Stimulated activated CD8-positive, alpha-beta memory T cell treated with anti-CD3 and anti-CD28 coated beads, Interleukin-4, amount 100 ng/mL, for 24 hours (primary cell): ENCODE measurements around the gene WNT9A.

Source experiments
- DNase-seq: peaks from one replicate; pipeline ENCODE4 v3.0.0-alpha.2; 2020; ENCODE audit warnings: low read depth

The WNT9A gene

GRCh38 chr1:227924168-227924832, 23.4 kb downstream of the WNT9A start:
- no peak for DNase-seq

GRCh38 chr1:227923353-227924167, 24.2 kb downstream of the WNT9A start:
- DNase-seq = no peak

DNA sequence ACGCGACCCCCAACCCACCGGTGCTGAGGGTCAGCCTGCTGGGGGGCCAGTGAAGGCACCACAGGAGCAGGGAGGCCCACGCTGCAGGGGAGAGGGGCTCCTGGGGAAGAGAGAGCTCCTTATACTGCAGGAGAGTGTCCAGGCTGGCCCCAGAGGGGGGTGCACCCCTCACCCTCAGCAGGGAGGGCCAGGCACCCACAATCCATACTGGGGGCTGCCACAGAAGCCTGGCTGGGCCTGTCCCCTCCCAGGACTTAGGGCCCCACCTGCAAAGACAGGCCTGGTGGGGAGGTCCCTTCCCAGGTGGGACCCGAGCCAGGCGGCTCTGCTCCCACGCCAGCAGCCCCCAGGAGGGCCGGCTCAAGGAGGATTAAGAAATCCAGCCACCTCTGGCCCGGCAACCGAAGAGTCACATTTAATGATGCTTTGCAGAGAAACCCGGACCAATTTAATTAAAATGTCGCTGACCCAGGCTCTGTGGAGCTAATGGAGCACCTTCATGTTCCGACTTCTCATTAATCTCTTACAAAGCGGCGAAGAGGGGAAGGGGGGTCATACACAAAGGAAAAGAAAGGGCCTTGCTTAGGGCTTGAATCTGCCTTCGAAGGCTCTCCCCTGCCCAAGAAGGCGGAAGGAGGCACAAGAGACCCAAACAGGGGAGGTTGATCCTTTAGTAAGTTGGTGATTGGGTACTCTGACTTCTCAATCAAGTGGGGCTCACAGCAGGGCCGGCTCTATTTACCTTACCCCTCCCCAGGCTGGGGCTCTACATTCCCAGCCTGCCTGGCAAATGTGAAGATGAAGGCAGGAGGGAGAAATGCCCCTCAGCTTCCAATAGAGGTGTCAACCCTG, 25.0 kb downstream of the WNT9A start:
- no peak for DNase-seq

GRCh38 chr1:227921461-227922185, 26.1 kb downstream of the WNT9A start:
- DNase-seq = no peak

- no peak for DNase-seq
Observed at GRCh38 chr1:227920896-227921295, 26.8 kb downstream of the WNT9A start.

- DNase-seq = no peak
Observed at GRCh38 chr1:227920426-227920825, 27.3 kb downstream of the WNT9A start.

GRCh38 chr1:227919906-227920305, 27.8 kb downstream of the WNT9A start:
- DNase-seq = no peak

GRCh38 chr1:227918736-227919135, 29.0 kb downstream of the WNT9A start:
- DNase-seq = no peak

DNA sequence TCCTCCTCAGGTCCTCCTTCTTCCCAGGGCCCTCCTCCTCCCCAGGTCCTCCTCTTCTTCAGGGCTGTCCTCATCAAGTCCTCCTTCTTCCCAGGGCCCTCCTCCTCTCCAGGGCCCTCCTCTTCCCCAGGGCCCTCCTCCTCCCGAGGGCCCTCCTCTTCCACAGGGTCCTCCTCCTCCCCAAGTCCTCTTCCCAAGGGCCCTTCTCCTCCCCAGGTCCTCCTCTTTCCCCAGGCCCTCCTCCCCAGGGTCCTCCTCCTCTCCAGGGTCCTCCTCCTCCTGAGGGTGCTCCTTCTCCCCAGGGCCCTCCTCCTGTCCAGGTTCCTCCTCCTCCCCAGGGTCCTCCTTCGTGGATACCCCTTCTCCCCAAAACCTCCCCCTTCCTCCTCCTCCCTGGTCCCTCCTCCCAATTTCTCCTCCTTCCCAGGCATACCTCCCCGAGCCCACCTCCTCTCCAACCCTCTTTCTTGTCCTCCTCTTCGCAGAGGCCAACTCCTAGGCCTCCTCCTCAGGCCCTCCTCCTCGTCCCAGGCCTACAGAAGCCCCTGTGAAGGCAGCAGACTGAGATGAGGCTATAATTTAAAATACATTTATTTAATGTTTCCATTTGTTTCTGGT, 29.5 kb downstream of the WNT9A start:
- DNase-seq = no peak

DNA sequence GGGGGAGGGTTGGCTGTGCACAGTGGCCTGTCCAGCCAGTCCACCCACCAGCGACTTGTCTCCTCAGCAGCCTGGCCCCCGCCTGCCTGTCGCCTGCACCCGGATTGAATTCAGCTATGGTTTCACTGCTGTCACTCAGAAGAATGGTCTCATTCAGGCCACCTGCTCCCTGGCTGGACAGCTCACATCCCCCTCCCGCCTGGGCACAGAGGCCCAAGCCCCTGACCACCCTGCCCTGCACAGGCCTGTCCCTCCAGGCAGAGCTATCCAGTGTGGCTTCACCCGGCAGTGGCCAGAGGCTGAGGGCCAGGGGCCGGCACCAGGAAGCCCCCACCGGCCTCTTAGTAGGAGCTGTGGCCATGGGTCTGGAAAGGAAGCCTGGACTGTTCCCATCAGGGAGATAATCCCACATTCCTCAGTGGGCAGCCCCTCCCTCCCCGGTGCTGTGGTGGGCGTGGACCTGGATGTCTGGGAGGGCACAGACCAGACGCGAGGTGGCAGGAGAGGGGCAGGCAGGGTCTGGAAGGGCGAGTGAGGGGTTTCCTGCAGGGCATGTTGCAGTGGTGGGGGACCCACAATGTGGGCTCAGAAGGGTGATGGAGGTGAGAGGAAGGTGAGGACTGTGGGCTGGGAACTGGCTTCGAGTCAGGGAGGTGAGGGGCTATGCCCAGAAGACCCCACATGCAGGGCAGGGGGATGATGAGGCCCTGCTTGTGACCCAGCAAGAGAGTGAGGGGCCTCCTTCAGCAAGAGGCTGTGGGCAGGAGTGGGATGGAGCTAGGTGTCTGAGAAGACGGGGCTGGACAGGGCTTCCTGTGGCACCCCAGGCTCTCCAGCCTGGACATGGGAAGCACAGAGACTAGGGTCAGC, 30.4 kb downstream of the WNT9A start:
- no peak for DNase-seq

- DNase-seq = no peak
Observed at GRCh38 chr1:227916655-227917054, 31.1 kb downstream of the WNT9A start.

GRCh38 chr1:227915564-227916553, 31.9 kb downstream of the WNT9A start:
- DNase-seq = no peak

GRCh38 chr1:227914801-227915563, 32.8 kb downstream of the WNT9A start:
- DNase-seq = no peak

DNA sequence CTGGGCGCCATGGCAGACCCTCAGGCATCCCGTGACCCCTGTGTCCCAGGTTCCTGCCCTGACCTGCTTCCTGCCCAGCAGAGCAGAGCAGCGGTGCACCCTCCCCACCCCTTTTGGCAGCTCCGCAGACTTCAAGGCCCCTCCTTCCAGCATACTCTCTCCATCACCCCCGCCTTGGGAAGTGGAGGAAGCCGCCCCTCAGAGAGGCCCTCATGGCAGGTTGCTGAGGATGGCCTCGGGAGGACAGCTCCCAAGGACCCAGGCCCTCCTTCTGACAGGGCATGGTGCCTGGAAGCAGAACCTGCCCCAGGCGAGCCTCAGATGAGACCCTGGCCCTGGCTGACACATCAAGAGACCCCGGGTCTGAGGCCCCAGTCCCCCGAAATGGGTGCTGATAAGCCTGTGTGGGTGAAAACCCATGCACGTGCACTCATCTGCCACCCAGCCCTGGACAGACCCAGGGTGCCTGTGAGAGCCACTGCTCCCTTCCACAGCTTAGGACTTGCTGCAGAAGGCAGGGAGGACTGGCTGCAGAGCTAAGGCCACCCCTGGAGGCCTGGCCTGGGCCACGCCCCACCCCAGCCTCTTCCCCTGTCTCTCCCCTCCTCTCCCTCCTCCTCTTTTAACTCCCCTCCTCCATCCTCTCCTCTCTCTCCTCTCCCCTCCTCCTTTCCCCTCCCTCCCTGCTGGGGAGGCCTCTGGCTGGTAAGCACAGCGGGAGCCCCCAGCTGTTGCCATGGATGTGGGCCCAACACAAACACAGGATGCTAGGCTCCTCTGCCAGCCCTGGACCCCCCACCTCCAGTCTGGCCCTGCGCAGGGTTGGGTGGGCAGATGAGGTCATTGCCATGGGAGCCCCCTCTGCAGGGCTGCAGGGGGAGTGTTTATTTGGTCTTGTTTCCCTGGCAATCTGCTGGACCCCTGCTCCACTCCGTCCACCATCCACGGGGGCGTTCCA, 33.7 kb downstream of the WNT9A start:
- no peak for DNase-seq

DNA sequence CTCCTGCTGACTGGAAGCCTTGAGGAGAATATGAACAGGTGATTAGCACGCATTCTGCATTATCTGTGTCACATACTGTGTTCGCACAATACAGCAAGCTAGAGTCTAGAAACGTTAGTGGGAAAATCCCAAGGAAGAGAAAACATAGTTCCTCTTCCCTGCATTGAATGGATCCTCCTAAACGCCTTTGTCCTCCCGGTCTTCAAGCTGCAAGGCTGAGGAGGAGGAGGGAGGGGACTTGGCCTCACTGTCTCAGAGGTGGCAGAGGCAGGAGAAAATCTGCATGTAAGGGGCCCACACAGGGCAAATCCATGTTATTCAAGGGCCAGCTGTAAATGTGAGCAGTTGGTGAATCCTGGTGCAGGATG, 34.4 kb downstream of the WNT9A start:
- DNase-seq = no peak

- DNase-seq = no peak
Observed at GRCh38 chr1:227912866-227913265, 34.9 kb downstream of the WNT9A start.

- no peak for DNase-seq
Observed at GRCh38 chr1:227911376-227911775, 36.4 kb downstream of the WNT9A start.
